CD4-positive, alpha-beta T cell treated with Interleukin-17A for 4 hours (primary cell): ENCODE measurements around the gene ZNF688.
"Not testable (repeated sequence)": the region's sequence is repeated elsewhere in the genome, so short reads cannot be mapped to it uniquely, and the experiment has no call there.

Experiments used
- DNase-seq: peaks from one replicate; pipeline ENCODE4 v3.0.0-alpha.2; 2020; ENCODE audit warnings: mixed read lengths

Gene ZNF688

DNA sequence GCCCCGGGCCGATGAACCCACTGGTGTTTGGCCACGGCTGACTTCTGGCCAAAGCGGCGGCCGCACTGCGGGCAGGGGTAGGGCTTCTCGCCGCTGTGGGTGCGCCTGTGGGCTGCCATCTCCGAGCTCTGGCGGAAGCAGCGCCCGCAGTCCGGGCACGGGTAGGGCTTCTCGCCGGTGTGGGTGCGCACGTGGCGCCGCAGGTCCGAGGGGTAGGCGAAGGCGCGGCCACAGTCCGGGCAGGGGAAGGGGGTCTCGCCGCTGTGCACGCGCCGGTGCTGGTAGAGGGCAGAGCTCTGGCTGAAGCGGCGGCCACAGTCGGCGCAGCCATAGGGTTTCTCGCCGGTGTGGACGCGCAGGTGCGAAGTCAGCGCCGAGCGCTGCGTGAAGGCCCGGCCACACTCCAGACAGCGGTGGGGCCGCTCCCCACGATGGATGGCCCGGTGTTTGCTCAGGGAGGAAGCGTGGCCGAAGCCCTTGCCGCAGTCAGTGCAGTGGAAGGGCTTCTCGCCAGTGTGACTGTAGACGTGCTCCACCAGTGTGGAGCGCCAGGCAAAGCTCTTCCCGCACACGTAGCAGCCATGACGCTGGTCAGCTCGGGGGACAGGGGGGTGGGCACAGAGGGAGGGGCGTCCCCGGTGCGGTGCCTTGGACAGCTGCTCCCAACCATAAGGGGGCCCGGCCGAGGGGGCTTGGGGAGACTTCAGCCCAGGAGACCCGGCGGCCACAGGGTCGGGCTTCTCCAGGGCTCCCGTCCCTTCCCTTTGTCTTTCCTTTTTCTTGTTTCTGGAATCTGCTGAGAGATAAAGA, 16.0 kb downstream of the ZNF688 start:
- DNase-seq: no peak

DNA sequence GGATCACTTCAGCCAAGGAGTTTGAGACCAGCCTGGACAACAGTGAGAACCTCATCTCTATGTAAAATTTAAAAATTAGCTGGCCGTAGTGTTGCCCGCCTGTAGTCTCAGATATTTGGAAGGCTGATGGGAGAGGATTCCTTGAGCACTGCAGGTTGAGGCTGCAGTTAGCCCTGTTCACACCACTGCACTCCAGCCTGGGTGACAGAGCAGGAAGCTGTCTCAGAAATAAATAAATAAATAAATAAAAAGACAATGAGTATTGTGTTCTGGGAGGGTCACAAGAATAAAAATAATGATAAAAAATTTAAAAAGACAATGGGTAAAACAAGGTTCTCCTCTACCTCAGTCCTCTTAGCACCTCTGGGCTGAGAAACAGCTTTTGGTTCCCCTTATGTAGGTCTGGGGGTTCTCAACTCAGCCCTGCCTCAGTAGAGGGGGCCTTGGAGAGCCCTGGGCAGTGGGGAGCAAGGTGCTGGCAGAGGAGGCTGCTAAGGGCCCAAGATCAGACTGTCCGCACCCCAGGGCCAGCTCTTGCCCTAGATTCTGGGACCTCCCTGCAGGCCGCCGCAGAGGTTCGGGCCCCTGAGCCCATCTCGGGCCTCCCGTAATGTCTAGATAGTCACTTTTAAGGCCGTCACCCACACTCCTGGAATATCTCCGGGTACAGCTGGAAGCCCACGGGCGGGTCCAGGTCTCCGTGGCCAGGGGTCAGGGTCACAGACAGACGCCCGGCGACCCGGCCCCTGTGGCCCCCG, 16.8 kb downstream of the ZNF688 start:
- no peak for DNase-seq

DNA sequence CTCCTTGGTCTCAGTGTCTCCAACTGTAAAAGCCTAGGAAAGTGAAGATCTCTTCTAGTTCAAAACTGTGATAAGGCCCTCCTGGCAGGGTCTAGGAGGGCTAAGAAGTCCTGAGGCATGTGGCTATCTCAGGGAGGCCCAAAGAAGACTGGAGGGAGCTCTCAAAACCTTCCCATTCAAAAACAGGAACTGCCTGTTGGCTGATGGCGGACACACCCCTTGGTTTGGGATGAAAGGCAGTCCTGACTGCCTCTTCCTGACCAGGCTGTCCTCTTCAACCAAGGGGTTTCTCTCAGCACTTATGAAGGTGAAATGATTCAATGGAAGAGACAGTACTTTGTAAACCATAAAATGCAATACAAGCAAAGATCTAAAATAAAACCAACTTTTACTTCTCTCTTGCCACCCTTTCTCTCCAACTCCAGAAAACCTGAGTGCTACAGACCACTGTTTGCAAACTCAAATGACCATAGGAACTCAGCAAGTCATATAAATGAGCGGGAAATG, 18.1 kb downstream of the ZNF688 start:
- DNase-seq: no peak

DNA sequence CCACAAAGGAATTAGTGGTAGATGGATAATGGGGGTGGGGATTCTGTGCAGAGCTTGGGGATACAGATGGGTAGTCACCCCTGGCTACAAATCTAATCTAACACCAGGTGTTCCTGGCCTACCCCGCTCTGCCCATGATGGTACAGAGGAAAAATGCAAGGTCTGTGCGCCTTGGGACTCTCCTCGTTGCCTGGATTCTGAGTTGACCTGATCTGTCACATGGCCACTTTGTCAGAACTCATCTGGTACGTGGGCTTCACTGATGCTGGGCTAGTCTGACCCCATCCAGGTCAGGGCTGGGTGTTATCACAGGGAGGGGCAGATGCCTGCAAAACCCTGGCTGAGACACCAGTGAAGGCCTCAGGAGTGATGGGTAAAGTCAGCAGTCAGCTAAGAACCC, 18.6 kb downstream of the ZNF688 start:
- DNase-seq: no peak

DNA sequence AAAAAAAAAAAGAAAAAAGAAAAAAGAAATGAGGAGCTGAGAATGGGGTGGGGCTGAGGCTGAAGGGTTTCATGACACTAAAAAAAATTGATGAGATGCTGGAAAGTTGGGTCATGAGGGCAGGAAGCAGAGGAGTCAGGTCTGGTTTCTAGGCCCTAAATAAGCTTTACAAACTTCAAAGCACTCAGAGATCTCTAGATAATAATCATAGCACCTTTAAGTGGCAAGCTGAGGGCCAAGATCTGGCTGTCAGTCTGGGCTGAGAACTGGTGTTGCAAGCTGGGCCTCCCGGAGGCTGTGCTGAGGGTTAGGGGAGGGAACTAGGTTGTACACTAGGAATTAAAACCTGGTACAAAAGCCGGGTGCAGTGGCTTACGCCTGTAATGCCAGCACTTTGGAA, 19.7 kb downstream of the ZNF688 start:
- peak; percentile 80 for DNase-seq

DNA sequence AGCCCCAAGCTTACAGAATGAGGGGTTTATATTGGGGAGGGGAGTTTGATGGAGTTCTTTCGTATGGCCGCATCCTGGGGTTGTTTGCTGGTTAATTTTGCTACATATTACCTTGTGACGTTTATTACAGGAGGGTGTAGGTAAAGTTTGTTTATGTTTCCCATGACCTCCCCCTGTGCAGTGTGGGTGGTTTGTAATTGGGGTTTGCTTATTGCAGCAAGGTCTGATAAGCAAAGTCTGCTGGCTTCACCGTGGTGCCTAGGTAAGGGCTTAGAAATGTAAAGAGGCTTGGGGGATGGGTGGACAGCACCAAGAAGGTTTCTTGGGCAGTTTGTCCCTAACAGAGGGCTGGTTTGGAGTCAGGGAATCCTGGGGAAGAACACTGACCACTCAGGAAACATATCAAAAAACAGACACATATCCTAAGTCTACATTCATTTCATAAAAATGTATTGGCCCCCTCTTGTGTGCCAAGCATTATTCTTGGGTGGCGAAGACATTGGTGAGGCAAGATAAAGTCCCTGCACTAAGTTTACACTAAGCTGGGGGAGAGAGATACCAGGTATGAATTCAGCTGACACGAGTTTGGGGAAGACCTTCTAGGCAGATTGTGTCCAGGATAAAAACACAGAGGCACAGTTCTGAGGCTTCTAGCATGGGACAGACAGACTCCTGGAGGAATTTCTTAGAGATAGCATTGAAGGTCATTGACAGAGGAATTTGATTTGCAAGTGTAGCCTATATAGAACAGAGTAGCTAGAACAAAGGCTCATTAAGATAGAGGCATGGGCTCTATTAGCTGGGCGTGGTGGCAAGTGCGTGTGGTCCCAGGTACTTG, 22.9 kb downstream of the ZNF688 start:
- no peak for DNase-seq

DNA sequence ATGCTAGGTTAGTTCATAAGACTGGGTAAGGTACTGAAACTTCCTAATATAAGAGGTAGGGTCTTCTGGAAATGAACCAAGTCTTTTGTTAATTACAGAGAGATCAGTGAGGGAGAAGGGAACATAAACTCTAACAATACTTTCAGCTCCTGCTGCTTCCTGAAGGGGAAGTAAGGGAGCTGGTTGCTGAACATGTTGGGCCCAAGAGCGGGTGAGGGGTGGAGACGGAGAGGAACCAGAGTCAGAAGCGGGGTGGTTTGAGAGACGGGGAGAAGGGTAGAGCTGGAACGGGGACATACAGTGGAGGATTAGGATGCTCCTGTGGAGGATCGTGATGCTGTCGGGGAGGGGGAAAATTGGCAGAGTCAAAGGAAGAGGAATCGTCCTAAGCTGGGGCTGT, 25.4 kb downstream of the ZNF688 start:
- no peak for DNase-seq

DNA sequence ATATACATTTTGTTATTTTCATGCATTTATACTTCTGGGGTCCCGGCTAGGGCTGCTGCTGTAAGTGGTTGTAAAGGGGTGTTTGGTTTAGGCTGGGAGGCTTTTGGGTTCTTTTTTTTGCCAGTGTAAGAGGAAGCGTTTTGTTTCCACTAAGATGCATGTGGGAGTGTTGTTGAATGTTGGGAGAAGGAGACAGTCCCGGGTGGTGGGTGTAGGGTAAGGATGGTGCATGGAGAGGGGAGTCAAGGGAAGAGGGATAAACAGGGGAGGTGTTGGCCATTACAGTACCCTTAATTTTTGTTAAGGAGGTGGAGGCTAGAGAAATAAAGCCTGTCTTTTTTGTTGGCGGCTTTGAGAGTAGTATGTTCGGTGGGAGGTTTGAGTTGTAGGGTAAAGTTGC, 28.4 kb downstream of the ZNF688 start:
- DNase-seq: no peak

DNA sequence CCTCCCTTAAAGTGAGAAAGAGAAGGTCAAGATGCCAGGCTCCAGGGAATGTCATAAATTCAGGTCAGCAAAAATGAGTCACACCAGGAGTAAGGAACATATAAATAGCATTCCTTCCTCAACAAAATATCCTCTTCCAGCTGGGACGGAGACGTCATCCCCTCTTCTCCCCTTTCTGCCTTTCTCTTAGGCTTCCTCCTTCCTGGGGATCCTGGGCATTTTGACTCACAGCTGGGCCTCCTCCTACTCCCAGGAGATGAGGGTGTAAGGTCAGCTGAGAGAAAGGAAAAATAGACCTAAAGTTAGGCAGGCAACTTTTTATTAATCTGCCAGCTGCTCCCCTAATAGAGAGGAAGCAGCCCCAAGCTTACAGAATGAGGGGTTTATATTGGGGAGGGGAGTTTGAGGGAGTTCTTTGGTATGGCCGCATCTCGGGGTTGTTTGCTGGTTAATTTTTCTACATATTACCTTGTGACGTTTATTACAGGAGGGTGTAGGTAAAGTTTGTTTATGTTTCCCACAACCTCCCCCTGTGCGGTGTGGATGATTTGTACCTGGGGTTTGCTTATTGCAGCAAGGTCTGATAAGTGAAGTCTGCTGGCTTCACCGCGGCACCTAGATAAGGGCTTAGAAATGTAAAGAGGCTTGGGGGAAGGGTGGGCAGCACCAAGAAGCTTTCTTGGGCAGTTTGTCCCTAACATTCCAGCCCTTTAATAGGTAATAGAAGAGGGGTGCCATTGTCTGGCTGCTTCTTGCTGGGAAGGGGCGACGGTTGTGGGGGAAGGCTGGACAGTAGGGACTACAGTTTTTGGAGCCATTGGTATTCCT, 29.8 kb downstream of the ZNF688 start:
- no peak for DNase-seq

DNA sequence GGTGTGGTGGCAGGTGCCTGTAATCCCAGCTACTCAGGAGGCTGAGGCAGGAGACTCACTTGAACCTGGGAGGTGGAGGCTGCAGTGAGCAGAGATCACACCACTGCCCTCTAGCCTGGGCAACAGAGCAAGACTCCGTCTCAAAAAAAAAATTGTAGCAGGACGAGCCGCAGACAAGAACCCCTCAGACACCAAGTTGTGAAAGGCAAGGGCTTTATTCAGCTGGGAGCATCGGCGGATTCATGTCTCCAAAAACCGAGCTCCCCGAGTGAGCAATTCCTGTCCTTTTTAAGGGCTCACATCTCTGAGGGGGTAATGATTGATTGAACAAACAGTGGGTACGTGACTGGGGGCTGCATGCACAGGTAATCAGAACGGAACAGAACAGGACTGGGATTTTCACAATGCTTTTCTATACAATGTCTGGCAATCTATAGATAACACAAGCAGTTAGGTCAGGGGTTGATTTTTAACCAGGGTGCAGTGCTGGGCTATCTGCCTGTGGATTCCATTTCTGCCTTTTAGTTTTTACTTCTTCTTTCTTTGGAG, 30.5 kb downstream of the ZNF688 start:
- DNase-seq: not testable (repeated sequence)

DNA sequence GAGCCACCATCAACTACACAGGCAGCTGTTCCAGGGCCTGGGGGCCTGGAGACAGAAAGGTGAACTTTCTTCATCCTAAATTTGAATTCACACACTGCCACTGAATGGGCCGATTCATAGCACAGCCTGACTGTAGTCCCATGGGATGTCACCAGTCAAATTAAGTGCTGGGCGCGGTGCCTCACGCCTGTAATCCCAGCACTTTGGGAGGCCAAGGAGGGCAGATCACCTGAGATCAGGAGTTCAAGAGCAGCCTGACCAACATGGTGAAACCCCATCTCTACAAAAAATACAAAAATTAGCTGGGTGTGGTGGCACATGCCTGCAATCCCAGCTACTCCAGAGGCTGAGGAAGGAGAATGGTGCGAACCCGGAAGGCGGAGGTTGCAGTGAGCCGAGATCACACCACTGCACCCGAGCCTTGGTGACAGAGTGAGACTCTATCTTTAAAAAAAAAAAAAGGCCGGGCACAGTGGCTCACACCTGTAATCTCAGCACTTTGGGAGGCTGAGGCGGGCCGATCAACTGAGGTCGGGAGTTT, 31.5 kb downstream of the ZNF688 start:
- not testable (repeated sequence) for DNase-seq

DNA sequence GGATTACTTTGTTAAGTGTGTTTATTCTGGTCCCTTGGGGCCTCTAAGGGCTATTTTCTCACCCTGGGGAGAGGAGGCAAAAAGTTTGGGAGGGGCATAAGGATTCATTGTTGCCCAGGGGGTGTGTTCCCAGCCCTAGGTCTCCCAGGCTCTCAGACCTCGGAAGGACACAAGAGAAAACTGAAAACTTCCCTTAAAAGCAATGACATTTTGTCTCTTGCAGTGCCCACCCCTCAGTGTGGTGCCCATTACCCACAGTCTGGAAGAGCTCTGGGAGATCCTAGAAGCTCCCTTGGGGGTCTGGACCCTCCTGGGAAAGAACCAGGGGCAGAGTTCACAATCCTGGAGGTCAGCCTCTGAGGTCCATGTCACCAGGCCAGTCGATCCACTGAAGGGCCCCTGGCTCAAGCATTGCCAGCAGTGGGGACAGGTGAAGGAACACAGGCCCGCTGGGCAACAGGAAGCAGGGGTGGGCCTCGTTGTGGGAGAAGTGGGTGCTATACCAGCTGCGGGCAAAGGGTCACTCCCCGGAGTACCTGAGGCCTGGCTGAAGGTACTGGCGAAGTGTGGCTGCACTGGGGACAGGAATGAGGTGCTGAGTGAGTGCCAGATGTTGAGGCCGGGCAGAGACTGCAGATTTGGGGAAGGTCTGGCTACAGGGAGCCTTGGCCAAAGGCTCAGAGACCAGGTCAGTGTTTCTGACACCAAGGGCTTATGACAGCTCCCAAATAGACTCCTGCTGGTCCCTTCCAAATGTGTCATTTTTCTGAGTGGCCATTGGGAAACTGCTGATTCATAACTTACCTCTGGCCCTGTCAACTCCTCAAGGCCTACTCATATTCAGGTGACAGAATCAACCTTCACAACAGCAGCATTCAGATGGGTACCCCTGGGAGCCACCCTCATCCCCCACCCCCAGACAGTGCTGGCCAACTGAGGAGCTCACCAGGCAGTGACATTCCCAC, 32.2 kb downstream of the ZNF688 start:
- no peak for DNase-seq

DNA sequence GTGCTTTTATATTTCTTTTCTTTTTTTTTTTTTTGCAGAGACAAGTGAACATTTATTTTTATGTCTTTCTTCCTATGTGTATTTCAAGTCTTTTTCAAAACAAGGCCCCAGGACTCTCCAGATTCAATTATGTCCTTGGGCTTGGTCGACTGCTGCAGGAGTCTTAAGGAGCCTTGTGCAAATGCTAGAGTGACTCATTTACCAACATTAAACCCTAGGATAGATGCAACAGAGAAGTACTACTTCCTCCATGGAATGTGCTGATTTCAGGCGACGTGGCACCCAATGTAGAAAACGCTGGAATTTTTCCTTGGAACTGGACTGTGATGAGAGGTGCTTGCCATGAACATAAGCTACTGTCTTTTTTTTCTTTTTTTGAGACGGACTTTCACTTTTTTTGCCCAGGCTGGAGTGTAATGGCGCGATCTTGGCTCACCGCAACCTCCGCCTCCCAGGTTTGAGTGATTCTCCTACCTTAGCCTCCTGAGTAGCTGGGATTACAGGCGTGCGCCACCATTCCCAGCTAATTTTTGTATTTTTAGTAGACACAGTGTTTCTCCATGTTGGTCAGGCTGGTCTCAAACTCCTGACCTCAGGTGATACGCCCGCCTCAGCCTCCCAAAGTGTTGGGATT, 35.0 kb downstream of the ZNF688 start:
- DNase-seq: not testable (repeated sequence)

DNA sequence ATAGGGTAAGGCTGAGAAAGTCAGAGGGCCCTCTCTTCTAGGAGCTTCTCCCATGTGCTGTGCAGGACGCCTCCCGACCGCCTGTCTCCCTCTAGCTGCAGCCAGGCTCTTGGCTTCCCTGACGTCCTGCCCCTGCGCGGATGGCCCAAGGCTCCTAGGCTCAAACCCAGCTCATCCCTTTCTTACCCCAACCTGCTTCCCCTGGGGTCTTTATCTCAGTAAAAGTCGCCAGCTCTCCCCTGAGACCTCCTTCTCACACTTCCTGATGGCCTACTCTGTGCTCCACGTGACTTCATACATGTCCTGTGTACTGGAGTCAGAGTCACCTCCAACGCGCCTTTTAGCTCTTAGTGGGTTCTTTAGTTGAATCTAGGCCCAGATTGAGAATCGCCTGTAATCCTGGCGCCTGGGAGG, 35.7 kb downstream of the ZNF688 start:
- peak; percentile 77 for DNase-seq

DNA sequence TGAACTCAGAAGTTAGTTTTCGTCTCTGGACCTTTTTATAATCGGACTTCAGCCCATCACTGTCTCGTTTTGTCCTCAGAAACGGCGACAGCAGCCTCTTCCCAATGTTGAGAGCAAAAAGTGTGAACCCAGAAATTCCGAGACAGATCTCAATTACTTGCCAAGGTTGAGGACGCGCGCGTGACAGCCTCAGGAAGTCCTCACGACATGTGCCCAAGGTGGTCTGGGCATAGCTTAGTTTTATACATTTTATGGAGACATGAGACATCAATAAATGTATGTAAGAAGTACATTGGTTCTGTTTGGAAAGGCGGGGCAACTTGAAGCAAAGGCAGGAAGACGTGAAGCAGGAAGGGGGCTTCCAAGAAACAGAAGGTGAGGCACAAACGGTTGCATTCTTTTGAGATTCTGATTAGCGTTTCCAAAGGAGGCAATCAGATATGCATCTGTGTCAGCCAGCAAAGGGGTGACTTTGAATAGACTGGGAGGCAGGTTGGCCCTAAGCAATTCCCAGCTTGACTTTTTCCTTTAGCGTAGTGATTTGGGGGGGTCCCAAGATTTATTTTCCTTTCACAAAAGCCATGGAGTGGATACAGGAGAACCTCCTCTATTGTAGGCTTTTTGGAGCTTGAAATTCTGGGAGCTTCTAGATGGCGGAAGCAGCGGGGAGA, 36.3 kb downstream of the ZNF688 start:
- no peak for DNase-seq

DNA sequence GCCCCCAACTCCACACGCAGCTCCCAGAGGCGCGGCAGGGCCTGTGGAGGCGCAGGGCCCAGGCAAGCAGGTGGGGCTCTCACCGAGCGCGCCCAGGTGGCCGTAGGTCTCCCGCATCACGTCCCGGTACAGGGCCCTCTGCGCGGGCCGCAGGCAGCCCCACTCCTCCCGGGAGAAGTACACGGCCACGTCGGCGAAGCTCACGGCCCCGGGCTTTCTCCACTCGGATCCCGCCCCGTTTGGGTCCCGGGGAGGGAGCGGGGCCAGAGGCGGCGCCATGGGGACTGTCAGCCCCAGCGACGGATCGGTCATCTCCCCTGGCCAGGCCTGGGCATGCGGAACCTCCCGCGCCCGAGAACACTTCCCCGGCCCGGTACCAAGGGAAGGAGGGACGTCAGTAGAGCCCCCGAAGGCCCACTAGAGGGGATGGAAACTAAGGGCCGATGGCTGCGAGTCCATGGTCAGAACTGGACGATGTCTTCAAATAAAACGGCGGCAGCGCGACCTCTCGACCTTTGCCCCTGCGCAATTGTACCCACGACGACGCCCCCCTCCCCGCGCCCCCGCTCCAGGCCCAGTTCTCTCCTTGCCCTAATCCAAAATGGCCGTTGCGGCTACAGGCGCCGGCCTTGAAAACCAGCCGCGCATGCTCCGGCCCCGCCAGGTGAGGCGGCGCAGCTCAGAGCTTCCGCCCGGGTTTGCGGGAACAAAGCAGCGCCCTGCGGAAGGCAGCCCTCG, 37.0 kb downstream of the ZNF688 start, which contains the start of gene ZNF747:
TSS of gene ZNF747 (minus strand) at position 491 of the 738 bp plus-strand sequence. CDS start at position 312, 179 bp downstream.
- peak; percentile 94 for DNase-seq

DNA sequence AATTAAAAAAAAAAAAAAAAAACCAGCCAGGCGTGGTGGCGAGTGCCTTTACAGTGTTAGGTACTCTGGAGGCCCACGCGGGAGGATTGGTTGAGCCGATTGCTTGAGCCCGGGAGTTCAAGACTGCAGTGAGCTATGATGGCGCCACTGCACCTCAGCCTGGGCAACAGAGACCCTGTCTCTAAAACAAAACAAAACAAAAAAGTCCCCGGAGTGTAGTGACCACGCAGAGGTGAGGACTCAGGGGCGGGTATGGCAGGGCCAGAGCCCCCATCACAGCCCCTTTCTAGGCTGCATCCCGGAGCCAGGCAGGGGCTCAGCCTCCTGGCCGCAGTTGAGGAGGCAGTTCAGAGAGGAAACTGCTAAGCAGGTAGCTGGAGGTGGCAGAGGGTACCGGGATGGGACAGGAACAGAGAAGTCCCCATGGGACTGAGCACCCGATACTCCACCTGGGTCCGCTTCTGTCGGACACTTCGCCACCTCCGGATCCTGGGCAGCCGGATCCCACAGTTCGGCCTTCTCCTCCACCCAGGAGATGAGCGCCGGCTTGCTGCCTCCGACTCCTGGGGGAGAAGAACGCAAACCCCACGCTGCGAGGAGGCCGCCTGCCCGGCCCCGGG, 37.7 kb downstream of the ZNF688 start:
- peak; percentile 24 for DNase-seq

DNA sequence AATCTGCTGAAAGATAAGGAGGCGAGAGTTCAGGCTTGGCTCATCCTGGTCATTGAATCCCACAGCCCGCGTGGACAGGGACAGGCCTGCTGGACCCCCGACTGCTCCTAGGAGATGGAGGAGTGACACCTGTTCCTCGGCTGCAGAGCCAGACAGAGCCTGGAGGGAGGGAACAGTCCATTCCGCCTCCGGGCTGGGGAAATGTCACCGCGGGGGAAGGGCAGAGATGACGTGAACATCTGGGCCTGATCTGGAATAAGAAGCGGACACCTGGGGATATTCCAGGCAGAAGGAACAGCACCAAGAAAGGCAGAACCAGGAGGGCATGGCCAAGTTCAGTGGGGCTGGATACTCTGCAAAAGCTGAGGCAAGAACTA, 38.4 kb downstream of the ZNF688 start:
- no peak for DNase-seq
